Non-pigmented ciliary epithelial cell (primary cell): ENCODE measurements around the gene SLC6A6.

ENCODE experiments used
- DNase-seq: peaks from one replicate; pipeline ENCODE4 v3.0.0-alpha.2; 2010; ENCODE audit warnings: low read depth

Gene SLC6A6

DNA sequence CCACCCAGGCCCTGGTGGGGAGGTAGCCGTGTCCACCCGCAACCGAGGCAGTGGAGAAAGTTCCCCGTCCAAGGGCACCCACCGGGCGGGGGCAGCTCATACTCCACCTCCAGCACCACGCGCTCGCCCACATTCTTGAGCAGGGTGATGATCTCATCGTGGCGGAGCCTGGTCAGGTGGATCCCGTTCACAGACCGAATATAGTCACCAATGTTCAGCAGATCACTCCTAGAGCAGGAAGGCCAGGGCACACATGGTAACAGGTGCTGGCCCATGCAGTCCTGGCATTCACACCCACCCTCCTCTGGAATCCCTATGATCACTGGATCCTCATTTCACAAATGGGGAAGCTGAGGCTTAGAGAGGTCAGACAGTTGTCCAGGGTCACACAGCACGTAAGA lies 121.9 kb downstream of the SLC6A6 start:
- DNase-seq: no peak

DNA sequence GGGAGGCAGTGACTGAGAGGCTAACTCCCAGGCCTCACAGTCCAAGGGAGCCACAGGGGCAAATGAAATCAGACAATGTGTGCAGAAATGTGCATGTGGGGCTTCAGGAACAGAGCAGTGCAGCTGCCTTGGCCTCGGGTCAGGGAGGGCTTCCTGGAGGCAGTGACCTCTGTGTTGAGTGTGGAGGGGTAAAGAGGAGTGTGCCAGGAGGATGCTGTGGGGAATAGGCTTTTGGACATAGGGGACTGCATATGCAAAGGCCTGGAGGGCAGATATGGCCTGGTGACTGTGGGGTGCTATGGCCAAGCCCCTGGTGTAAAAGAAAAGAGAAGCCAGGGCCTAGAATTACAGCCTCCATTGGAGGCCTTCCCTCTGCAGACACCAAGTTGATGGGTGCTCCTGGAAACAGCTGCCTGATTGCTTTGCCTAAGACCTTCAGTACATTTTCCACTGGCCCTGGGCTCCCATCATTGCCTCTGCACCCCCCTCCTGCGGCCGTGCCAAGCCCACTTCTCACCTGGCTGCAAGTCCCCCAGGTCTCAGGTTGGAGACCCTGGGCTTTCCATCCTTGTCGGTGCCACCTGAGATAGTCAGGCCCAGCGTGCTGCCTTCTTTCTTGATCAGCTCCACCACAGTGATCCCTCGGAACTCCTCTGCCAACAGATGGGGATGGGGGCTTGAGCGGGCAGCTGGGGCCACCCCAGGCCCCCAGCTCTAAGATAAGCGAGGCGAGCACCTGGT lies 122.7 kb downstream of the SLC6A6 start:
- DNase-seq: no peak

DNA sequence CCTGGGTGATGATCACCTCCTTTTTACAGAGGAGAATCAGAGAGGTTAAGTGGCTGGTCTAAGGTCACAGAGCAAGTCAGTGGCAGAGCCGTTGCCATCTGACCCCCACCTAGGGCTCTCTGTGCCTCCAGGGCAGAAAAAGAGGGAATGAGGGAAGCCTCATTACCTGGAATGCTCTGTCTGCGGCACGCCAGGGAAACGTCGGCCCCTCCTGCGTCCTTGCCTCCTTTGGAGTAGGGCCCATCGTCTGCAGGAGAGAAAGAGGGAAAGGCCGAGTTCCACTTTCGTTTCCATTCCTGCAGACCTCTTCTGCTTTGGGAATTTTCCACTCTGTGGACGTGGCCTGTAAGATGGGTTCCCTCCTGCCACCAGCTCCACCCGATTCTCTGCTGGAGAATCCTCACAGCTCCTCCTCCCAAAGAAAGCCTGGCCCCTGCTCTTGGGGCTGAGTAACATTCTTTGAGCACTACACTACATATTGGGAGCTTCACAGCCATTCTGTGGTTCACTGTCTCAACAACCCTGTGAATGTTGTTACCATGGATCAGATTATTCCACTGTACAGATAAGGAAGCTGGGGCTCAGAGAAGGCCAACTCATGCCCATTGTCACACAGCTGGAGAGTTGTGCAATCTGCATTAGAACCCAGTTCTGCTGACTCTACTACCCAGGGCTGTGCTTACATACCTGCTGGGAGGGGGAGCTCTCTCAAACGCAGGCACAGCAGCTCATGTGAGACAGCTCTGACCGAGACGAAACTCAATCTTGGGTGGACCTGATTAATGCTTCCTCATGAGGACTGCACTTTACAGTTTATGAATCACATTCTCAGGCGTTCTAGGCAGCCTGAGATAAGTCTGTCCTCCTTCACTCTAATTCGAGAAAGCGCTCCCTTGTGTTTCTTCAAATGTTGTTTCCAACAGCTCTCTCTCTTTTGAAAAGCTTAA lies 123.6 kb downstream of the SLC6A6 start:
- no peak for DNase-seq

DNA sequence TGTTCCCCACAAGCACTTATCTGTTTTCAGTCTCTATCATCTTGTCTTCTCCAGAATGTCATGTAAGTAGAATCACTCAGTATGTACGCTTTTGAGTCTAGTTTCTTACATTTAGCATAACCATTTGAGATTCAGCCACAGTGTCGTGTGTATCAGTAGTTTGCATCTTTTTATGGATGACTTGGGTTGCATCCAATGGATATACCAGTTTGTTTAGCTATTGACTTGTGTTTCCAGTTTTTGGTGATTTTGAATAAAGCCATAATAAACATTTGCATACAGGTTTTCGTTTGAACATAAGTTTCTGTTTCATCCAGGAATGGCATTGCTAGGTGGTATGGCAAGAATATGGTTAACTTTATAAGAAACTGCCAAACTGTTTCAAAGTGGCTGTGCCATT lies 125.7 kb downstream of the SLC6A6 start:
- DNase-seq: no peak

DNA sequence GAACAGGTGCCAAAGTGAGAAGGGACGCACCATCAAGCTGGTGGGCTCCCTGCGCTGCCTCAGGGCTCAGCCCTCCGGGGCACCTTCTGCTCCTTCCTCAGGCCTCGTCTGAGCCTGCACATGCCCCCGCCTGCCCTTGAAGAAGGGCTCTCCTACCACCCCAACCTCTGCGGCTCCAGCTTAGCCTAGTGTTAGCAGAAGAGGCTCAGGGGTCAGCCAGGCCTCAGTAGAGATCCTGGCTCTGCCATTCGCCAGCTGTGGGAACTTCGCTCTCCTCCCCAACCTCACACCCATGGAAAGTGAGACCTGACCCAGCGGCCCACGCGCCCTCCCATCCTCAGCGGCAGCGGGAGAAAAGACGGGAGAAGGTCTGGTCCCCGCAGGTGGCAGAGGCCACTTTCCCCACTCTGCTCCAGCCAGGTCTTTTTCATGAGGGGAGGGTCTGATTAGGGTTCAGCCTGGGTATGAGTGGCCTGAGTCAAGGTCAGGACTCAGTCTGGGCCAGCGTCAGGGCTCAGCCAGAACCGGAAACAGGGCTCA lies 129.5 kb downstream of the SLC6A6 start:
- DNase-seq: no peak

DNA sequence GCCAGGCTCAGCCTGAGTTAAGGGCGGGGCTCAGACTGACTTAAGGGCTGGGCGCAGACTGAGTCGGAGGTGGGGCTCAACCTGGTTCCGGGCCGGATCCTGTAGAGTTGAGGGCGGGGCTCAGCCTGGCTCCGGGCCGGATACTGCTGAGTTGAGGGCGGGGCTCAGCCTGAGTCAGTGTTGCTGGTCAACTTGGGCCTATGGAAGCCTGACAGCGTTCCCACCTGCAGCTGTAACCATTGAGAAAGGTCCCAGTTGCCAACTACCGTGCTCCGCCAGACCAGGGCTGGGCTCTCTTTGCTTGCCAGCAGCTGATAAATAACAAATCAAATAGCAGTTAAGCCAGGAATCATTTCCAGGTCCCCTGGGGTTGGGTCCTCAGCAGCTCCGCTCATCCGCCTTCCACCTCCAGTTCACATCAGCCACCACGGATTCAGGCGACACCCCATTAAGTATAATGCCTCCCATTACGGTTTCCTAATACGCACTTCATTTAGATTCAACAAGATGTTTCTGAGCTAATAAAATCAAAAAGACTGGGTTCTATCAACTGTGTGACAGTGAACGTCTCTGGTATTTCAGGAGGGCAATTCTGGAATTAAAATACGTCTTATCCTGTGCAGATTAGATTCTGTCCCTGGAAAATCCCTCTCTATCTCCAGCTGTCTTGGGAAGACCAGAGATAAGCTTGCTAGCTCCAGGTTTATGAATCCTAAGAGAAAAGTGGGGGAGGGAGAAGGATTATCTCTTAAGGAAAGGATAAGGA lies 130.5 kb downstream of the SLC6A6 start:
- no peak for DNase-seq

DNA sequence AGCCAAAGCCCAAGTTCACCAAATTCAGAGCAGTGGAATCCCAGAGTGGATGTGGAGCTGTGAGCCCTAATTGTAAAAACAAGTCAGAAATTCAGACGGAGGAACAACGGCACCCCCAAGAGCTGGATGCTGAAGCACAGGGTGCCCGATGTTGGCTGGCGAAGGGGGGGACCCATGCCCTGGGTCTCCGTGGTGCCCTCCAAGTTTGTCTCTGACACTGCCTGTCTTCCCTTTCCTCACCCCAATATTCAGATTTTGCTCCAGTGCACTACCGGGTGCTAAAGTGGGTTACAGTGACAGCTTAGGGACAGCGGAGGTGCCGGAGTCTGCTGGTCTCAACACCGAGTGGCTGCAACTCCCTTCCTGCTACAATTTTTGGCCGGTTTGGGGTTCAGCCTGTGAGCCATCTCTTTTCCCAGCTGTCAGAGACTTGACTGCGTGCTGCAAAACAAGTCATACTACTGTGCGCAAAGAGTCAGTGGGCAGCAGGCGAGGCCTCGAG lies 131.1 kb downstream of the SLC6A6 start:
- DNase-seq: no peak

DNA sequence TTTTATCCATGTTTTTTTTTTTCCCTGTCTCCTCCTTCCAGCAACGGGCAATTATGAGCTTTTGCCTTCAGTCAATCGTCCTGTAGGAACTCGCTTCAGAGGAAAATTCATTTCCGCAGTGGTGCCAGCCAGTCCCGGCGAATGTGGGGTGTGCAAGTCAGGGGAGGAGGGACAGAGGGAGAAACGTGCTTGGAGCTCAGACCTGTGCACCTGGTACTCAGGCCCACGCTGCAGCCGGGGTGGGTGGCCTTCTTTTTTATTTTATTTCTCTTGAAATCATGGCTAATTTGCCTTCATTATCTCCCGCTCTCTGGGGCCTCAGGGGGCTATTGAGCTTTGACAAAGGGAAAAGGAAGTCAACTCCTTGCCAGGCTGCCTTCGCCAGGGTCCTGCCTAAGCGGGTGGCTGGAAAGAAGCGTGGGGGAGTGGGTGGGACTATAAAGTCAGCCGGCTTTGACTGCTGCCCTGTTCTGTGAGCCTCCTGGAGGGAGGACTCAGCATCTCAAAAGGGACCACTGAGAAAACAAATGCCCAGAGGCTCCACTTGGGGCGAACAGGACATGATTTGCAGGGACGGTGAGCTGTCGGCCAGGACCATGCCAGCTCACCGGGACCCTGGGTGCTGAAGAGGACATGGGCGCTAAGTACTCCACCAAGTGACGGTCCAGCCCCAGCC lies 132.2 kb downstream of the SLC6A6 start:
- no peak for DNase-seq

DNA sequence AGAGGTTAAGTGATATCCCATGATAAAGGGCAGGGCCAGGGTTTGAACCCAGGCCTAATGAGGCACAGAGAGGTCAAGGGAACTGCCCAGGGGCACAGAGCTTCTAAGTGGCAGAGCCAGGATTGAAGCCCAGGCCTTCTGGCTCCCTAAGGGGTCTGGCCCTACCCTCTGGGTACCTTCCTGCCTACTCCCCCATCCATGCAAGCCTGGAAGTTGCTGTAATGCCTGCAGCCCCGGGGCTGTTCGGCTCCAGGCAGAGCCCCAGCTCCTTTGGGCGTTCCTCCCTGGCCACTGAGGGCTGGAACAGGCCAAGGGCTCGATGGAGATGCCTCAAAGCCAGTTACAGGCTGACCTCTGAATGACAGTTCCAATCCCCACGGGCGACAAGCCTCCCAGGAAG lies 133.2 kb downstream of the SLC6A6 start:
- DNase-seq: no peak

DNA sequence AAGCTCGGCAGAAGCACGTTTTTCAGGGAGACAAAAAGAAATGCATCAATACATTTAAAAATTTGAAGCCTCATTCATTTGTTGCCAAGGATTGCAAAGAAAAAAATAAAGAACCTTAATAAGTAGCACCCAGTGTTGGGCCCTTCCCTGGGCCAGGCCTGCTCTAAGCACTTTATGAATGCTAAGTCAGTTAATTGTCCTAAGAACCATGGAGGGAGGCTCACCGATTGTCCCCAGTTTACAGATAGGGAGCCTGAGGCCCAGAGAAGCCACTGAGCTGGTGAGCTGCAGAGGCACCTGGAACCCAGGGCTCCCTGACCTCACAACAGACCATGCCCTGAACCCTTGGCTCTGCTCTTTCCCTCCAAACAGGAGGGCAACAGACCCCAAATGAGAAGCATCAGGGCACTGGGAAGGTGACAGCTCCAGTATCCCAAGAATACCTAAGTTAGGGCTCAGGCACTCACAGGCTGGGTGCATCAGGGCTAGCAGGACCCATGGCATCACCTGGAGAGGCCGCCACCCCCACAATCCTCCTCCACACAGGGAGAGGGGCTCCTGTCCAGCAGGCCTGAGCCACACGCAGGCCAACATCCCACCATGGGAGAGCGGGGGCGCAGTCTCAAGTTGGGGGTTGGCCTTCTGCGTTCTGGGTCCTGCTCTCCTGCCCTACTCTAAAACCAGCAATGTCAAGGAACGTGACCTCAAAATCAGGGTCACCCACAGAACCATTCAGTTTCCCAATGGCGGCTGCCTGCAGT lies 133.8 kb downstream of the SLC6A6 start:
- DNase-seq: no peak

DNA sequence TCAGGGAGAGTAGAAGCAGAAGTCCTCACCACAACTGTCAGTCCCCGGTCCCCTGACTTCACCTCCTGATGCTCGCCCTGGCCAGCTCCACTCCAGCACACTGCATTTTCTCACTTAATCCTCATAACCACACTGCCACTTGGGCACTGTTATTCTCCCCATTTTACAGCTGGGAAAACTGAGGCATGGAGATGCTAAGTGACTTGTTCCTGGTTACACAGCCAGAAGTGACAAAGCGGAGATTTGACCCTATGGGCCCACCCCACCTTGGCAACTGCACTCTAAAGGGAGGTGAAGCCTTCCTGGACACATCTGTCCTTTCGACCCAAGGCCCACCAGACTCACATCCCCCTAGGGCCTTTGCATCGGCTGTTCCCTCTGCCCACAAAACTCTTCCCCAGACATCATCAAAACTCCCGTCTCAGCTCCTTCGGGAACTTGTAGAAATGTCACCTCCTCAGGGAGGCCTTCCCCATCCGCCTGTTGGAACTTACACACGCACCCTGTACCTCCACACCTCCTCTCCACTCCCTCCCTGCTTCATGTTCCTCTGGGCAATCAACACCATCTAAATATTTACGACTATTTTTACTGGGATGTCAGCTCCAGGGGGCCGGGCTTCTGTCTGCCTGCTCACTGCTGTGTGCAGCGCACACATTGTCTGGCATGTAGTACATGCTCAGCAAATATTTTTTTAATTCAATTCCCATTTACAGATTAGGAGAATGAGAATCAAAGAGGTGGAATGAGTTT lies 134.6 kb downstream of the SLC6A6 start:
- DNase-seq: no peak

DNA sequence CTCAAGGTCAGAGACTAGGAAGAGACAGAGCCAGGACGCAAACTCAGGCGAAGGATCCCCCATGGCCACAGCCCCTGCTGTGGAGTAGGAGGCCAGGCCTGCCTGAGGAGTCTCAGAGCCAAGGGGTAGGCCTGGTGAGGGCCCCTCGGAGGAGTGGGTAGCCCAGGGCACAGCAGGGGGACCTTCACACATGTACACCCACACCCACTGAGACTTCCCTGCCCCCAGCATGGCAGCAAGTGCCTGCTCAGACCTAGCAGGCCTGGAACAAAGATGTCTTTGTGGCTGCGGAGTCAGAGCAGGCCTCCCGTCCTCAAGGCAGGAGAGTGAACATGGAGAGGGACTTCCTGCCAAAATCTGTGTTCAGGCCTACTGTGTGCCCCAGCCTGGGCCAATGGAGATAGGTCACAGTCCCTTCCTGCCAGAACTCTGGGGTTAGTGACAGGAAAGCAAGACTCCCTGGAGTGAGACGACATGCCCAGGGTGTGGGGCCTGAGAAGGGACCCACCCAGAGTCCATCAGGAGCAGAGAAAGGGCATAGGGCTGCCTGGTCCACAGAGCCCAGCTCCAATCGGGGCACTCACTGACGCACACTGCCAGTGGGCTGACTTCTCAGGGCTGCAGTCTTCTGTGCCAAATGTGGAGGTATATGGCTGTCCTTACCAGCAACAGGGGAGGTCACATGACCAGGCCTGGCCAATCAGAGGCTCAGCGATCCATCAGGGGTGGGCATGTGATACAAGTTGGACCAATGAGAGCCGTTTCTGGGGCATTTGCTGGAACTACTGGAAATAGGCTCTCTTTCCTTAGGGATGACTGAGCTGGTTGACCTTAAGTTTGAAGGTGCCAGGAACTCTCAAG lies 135.4 kb downstream of the SLC6A6 start:
- DNase-seq: no peak

DNA sequence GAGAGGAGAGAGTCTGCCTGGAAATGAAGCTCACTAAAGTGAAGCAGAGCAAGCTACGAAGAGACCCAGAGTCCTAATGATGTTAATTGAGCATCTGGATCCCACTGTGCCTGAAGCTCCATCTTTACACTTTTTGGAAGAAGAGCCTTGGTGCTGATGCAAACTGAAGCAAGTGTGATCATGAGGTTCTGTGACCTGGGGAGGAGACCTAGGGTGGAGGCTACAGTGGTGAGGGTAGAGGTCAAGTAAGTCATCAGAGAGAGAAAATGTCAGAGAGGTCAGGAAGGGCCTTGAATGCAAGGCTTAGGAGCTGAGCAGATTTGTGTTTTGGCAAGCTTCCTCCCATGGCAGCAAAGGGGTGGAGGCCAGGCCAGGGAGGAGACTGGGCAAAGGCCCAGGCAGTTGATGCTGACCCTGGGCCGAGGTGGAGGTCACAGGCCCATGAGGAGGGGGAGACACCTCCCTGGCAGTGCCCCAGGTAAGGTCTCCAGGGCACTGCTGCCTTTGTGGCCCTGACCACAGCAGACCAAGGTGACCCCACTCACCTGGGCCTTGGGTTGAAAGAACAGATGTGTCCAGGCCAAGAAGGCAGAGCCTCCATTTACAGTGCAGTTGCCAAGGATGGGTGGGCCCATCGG lies 136.2 kb downstream of the SLC6A6 start:
- DNase-seq: no peak
